HEK293T (cell line): ENCODE results near the gene OPHN1.

ENCODE experiments used
- BHLHE40 ChIP-seq: fragments of 450-650 bp; IDR thresholded peaks from 2 replicates; pipeline ENCODE4 v1.6.1; 2016; ENCODE audit warnings: mild to moderate bottlenecking, moderate library complexity, borderline replicate concordance
- FOXA1 ChIP-seq: fragments of 450-650 bp; IDR thresholded peaks from 2 replicates; pipeline ENCODE4 v1.6.1; 2016; ENCODE audit warnings: mild to moderate bottlenecking
- FOXK2 ChIP-seq: fragments of 450-650 bp; IDR thresholded peaks from 2 replicates; pipeline ENCODE4 v1.6.1; 2016; ENCODE audit warnings: mild to moderate bottlenecking
- FOXM1 ChIP-seq: fragments of 450-650 bp; IDR thresholded peaks from 2 replicates; pipeline ENCODE4 v1.6.1; 2017; ENCODE audit warnings: mild to moderate bottlenecking, borderline replicate concordance
- L3MBTL2 ChIP-seq: fragments of 450-650 bp; conservative IDR thresholded peaks from 2 replicates; pipeline ENCODE4 v1.6.1; 2016; ENCODE audit warnings: mild to moderate bottlenecking
- NFRKB ChIP-seq: fragments of 450-650 bp; IDR thresholded peaks from 2 replicates; pipeline ENCODE4 v1.6.1; 2016; ENCODE audit warnings: mild to moderate bottlenecking, moderate library complexity
- SUZ12 ChIP-seq: fragments of 450-650 bp; IDR thresholded peaks from 2 replicates; pipeline ENCODE4 v1.6.1; 2016; ENCODE audit warnings: mild to moderate bottlenecking
- ZNF384 ChIP-seq: fragments of 450-650 bp; IDR thresholded peaks from 2 replicates; pipeline ENCODE4 v1.6.1; 2016

DNA sequence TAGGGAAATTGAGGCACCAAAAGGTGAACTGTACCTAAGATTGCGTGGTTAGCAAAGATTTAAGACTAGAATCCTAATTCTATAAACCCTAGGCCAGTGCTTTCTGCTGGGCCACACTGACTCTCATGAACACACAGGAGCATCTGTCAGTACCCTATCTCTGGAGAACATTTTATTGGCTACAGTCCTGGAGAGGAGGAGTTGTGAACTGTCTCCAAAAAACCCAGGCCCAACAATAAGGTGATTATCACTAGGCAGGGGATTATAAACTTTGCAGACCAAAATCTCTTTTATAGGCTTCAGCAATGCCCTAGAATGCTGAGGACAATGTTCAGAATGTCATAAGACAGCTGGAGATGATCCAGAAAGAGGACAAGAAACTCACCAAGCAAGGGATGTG, 24.1 kb downstream of the OPHN1 start:
- TF ChIP-seq BHLHE40 (no peak), ZNF384 (no peak), FOXA1 (no peak), L3MBTL2 (no peak), NFRKB (no peak), FOXK2 (no peak), SUZ12 (no peak), FOXM1 (no peak)
